Glutamatergic neuron (in vitro differentiated cells): ENCODE results near the gene NPHP4. TPM values are rescaled to one million over a fixed set of nuclear protein-coding genes. Genes with fewer than 3 reads are reported as not detected.

Source experiments
- DNase-seq: peaks from one replicate; pipeline ENCODE4 v3.0.0; 2022
- H3K27ac Mint-ChIP-seq: one replicate; pipeline ENCODE4 v1.8.0; 2020; ENCODE audit warnings: mild to moderate bottlenecking, mixed read lengths, inconsistent platforms; ENCODE audit not compliant: unreplicated experiment
- H3K27me3 Mint-ChIP-seq: one replicate; pipeline ENCODE4 v1.8.0; 2020; ENCODE audit warnings: mild to moderate bottlenecking, moderate library complexity, mixed read lengths, inconsistent platforms; ENCODE audit not compliant: unreplicated experiment
- H3K36me3 Mint-ChIP-seq: one replicate; pipeline ENCODE4 v1.8.0; 2020; ENCODE audit warnings: mild to moderate bottlenecking, mixed read lengths, inconsistent platforms; ENCODE audit not compliant: unreplicated experiment
- H3K4me1 Mint-ChIP-seq: one replicate; pipeline ENCODE4 v1.8.0; 2020; ENCODE audit warnings: mild to moderate bottlenecking, low read depth, mixed read lengths, inconsistent platforms; ENCODE audit not compliant: unreplicated experiment
- H3K4me3 Mint-ChIP-seq: one replicate; pipeline ENCODE4 v1.8.0; 2020; ENCODE audit warnings: mild to moderate bottlenecking, mixed read lengths, inconsistent platforms; ENCODE audit not compliant: unreplicated experiment
- H3K9me3 Mint-ChIP-seq: one replicate; pipeline ENCODE4 v1.8.0; 2020; ENCODE audit warnings: mild to moderate bottlenecking, moderate library complexity, mixed read lengths, inconsistent platforms; ENCODE audit not compliant: unreplicated experiment
- total RNA-seq: library from RNA; stranded (reverse); fragmentation: NEBNext Ultra II Directional; extraction: Animal tissue kit (Norgen Biotek cat#: 25700); gene quantifications from one replicate; pipeline ENCODE4 v1.2.1, GENCODE V29; 2021; ENCODE audit not compliant: unreplicated experiment
- TF ChIP-seq, protein P1 (sequence below): fragments of 200-600 bp; sonication (generic); IDR thresholded peaks from one replicate; pipeline ENCODE4 v1.5.0; 2021; ENCODE audit not compliant: partially characterized antibody, unreplicated experiment

The NPHP4 gene
- total RNA-seq, 1 donor from 2014 or later, result 28.4 TPM

DNA sequence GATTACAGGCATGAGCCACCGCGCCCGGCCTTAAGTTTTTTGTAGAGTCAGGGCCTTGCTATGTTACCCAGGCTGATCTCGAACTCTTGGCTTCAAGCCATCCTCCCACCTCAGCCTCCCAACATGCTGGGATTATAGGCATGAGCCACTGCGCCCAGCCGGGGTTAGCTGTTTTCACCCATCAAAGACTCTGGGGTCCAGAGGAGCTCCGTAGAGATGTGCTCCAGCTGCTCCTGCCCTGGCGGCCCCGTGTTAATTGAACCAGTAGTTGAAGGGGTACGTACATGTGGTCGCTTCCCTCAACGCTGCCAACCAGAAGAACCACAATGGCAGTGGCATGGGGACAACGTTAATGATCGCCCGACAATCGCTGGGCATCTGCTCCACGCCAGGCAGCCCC is 72.0 kb downstream of the NPHP4 start:
- Mint-ChIP-seq H3K27ac (no peak overlapping the region), H3K9me3 (no peaks in the 10 kb centered on the region), H3K27me3 (no peaks in the 10 kb centered on the region), H3K4me1 (peaks cover 13% of the 10 kb centered on the region), H3K36me3 (peaks cover 19% of the 10 kb centered on the region), H3K4me3 (no peak overlapping the region)
- DNase-seq, result no peak
- TF ChIP-seq, protein P1, sequence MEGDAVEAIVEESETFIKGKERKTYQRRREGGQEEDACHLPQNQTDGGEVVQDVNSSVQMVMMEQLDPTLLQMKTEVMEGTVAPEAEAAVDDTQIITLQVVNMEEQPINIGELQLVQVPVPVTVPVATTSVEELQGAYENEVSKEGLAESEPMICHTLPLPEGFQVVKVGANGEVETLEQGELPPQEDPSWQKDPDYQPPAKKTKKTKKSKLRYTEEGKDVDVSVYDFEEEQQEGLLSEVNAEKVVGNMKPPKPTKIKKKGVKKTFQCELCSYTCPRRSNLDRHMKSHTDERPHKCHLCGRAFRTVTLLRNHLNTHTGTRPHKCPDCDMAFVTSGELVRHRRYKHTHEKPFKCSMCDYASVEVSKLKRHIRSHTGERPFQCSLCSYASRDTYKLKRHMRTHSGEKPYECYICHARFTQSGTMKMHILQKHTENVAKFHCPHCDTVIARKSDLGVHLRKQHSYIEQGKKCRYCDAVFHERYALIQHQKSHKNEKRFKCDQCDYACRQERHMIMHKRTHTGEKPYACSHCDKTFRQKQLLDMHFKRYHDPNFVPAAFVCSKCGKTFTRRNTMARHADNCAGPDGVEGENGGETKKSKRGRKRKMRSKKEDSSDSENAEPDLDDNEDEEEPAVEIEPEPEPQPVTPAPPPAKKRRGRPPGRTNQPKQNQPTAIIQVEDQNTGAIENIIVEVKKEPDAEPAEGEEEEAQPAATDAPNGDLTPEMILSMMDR, result no peak

DNA sequence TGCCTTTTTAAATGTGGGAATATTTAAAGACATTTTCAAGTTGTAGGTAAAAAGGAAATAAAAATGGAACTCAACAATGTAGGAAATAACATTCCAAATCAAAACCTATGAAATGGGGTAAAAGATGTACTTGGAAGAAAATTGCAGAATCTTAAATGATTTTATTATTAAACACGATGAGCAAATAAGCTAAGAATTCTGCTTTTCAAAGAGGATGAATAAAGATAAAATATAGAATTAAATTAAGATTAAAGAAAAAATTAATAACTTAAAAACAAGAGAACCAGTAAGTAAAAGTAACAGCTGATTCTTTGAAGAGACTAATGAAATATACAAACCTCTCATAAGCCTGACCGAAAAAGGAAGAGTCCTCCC is 74.0 kb downstream of the NPHP4 start:
- Mint-ChIP-seq H3K27me3 (no peaks in the 10 kb centered on the region), H3K4me3 (no peak overlapping the region), H3K27ac (peak overlapping the region; percentile 89), H3K4me1 (peaks cover 27% of the 10 kb centered on the region), H3K36me3 (peaks cover 10% of the 10 kb centered on the region), H3K9me3 (no peaks in the 10 kb centered on the region)
- TF ChIP-seq, protein P1, result no peak
- no peak for DNase-seq

DNA sequence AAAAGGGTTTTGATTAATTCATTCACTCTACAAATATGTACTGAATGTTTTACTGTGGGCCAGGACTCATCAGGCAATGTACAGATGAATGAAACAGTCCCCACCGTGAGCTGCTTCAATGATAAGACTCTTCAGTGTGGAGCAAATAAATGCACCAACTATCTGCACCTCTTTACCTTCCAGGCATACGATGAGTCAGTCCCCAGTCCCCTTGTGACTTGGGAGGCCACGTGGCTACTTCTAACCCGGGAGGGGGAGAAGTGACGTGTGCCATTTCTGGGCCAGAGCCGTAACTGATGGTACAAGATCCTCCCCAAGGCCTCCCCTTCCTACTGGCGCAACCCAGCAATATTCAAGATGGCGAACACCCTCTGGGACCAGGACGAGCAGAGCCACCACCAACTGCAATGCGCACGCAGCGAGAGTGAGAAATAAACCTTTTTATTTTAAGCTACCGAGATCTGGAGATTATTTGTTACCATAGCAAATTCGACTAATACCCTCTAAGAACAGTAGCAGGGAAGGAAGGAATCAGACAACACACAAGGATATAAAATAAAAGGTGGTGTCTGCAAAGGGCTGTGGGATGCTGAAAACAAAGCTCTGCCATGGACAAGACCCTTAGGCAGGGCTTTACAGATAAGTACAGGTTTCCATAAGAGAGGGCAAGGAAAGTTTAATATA is 74.5 kb downstream of the NPHP4 start:
- peak overlapping the region; percentile 89 for H3K27ac Mint-ChIP-seq
- H3K4me1 Mint-ChIP-seq, result peaks cover 28% of the 10 kb centered on the region
- H3K4me3 Mint-ChIP-seq, result peak overlapping the region; percentile 65
- no peaks in the 10 kb centered on the region for H3K27me3 Mint-ChIP-seq
- H3K36me3 Mint-ChIP-seq, result peaks cover 5% of the 10 kb centered on the region
- no peaks in the 10 kb centered on the region for H3K9me3 Mint-ChIP-seq
- no peak for DNase-seq
- TF ChIP-seq, protein P1, result no peak

GRCh38 chr1:5917281-5917590 is 75.0 kb downstream of the NPHP4 start:
- Mint-ChIP-seq H3K27ac (peak overlapping the region; percentile 89), H3K4me3 (no peak overlapping the region), H3K4me1 (peaks cover 28% of the 10 kb centered on the region), H3K27me3 (no peaks in the 10 kb centered on the region), H3K36me3 (peaks cover 5% of the 10 kb centered on the region), H3K9me3 (no peaks in the 10 kb centered on the region)
- no peak for DNase-seq
- TF ChIP-seq, protein P1, result no peak

DNA sequence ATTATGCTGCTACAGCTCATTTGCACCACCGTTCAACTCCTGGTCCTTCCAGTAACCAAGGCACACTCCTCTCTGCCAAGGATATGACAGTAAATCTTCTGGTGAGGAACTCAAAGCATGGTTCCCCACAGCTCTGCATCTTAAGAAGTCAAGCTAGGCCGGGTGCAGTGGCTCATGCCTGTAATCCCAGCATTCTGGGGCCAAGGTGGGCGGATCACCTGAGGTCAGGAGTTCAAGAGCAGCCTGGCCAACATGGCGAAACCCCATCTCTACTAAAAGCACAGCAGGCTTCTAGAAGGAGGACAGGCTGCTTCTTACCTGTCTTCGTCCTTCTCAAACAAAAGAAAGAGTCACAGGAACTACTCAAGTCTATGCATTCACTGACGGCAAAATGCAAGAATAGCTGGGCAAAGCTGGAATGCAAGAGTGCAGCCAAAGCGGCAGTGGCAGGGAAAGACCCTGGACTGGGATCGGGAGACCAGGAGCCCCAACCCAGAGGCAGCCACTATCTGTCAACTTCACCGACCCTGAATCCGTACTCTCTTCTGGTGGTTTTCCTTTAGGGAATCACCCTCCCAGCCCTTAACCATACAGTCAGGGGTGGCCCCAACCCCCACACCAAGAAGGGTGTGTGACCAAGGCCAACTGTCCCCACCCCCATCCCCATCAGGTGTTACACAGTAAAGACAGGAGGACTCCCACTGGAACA is 75.5 kb downstream of the NPHP4 start:
- TF ChIP-seq, protein P1, result no peak
- no peak for DNase-seq
- peaks cover 5% of the 10 kb centered on the region for H3K36me3 Mint-ChIP-seq

More for the DNA sequence above, 75.5 kb downstream of the NPHP4 start:
- Mint-ChIP-seq H3K27me3 (no peaks in the 10 kb centered on the region), H3K9me3 (no peaks in the 10 kb centered on the region), H3K4me3 (no peak overlapping the region), H3K27ac (peak overlapping the region; percentile 28), H3K4me1 (peaks cover 28% of the 10 kb centered on the region)
